Stimulated activated naive CD4-positive, alpha-beta T cell treated with Interleukin-2 at 50 U/mL for 16 hours (primary cell): ENCODE results near the gene FBXL12.
"Not testable (repeated sequence)": the region's sequence is repeated elsewhere in the genome, so short reads cannot be mapped to it uniquely, and the experiment has no call there.

ENCODE experiments used
- DNase-seq: peaks from one replicate; lab custom pipeline; 2025; lab: John Stamatoyannopoulos, UW

Gene FBXL12, protein sequence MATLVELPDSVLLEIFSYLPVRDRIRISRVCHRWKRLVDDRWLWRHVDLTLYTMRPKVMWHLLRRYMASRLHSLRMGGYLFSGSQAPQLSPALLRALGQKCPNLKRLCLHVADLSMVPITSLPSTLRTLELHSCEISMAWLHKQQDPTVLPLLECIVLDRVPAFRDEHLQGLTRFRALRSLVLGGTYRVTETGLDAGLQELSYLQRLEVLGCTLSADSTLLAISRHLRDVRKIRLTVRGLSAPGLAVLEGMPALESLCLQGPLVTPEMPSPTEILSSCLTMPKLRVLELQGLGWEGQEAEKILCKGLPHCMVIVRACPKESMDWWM

DNA sequence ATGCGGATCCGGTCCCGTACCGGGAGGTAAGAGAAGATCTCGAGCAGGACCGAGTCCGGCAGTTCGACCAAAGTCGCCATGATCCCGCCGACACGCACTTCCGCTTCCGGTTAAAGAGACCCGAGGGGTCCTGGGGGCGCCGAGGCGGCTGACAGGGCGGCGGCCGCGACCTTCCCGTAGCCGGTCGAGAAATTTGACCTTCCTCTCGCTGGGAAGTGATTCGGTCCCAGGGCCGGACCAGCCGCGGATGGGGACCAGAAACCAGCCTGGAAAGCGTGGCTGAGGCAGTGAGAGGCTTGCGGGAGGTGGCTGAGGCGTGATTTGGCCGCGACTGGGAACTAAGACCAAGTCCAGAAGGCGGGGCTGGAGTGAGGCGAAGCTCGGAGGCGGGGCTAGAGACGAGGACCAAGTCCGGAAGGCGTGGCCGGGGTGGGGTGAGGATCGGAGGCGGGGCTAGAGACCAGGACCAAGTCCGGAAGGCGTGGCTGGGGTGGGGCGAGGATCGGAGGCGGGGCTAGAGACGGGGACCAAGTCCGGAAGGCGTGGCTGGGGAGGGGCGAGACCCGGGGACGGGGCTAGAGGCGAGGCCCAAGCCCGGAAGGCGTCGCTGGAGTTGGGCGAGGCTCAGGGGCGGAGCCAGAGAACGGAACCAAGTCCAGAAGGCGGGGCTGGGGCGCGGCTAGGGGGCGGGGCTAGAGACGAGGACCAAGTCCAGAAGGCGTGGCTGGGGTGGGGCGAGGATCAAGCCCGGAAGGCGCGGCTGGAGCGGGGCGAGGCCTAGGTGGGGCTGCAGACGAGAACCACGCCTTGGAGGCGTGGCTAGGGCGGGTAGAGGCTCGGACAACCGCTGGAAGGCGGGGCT is at the start of gene FBXL12:
Gene FBXL12 (minus strand): TSS at position 346 of the 862 bp plus-strand sequence. CDS start 266 bp downstream, at position 80.
- peak; percentile 100 for DNase-seq

- no peak for DNase-seq
These were observed 47.0 kb upstream of the FBXL12 start for GRCh38 chr19:9865732-9866501.

- no peak for DNase-seq
These were observed 44.9 kb upstream of the FBXL12 start for GRCh38 chr19:9863759-9864158.

GRCh38 chr19:9862938-9863337 is 44.1 kb upstream of the FBXL12 start:
- no peak for DNase-seq

DNA sequence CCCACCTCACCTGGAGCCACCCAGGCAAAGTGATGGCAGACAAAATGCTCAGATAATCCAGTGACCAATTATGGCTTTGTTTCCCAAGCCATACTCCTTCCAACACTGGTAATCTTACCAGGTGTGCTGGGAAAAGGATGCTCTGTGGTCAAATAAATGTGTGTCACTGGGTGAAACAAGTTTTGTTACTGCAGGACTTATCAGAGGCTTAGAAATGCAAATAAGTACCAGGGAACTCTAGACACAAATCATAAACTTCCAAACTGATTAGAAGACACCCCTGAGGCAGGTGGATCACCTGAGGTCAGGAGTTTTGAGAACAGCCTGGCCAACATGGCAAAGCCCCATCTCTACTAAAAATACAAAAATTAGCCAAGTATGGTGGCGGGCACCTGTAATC is 42.6 kb upstream of the FBXL12 start:
- no peak for DNase-seq

DNA sequence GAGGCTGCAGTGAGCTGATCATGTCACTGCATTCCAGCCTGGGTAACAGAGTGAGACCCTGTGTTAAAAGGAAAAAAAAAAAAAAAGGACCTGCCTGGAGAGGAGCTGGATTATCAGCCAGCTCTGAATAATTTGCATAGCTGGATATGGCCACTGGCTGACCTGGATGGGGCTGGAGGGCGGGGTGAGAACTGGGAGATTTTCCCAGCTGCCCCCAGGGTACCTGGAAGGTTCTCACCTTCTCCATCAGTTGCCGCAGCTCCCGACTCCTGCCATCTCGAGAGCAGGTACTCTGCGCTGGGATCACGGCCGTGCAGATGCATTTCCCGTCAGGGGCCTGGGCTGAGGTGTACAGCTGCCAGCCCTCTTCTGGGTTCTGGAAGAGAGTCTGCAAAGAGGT is 41.5 kb upstream of the FBXL12 start:
- no peak for DNase-seq

DNA sequence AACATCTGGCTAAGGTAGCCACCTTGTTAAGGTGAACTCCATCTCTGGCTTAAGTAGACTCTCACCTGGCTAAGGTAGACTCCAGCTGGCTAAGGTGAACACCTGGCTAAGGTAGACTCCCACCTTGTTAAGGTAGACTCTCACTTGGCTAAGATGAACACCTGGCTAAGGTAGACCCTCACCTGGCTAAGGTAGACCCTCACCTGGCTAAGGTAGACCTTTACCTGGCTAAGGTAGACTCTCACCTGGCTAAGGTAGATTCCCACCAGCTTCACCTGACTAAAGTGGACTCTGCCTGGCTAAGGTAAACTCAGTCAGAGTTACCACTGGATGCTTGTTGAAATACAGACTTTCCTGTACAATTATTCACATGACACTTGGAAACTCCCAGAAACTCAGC is 39.9 kb upstream of the FBXL12 start:
- DNase-seq, result no peak

- DNase-seq, result peak; percentile 30
These were observed 39.3 kb upstream of the FBXL12 start for GRCh38 chr19:9857920-9858746.

GRCh38 chr19:9857076-9857721 is 38.3 kb upstream of the FBXL12 start:
- DNase-seq, result no peak

GRCh38 chr19:9856609-9857008 is 37.7 kb upstream of the FBXL12 start:
- DNase-seq, result no peak

- no peak for DNase-seq
These were observed 35.5 kb upstream of the FBXL12 start for GRCh38 chr19:9854282-9854846.

- DNase-seq, result no peak
These were observed 31.5 kb upstream of the FBXL12 start for GRCh38 chr19:9850235-9850959.

- no peak for DNase-seq
These were observed 30.9 kb upstream of the FBXL12 start for GRCh38 chr19:9849791-9850190.

- DNase-seq, result no peak
These were observed 29.9 kb upstream of the FBXL12 start for GRCh38 chr19:9848762-9849161.

GRCh38 chr19:9848060-9848459 is 29.2 kb upstream of the FBXL12 start:
- peak; percentile 5 for DNase-seq

- DNase-seq, result peak; percentile 47
These were observed 28.3 kb upstream of the FBXL12 start for GRCh38 chr19:9847087-9847671.

- not testable (repeated sequence) for DNase-seq
These were observed 24.9 kb upstream of the FBXL12 start for GRCh38 chr19:9843626-9844273.

- no peak for DNase-seq
These were observed 24.2 kb upstream of the FBXL12 start for GRCh38 chr19:9842834-9843625.
